Right renal cortex interstitium (tissue), 3 donors: ENCODE data around the gene NXPH4. TPM values are rescaled to one million over a fixed set of nuclear protein-coding genes. Genes with fewer than 3 reads are reported as not detected.

ENCODE experiments used
- DNase-seq, 3 donors: peaks; one replicate each; pipeline ENCODE4 v3.0.0-alpha.2; 2013; ENCODE audit warnings: low read depth in 3 of 3, low spot score in 2 of 3
- polyA plus RNA-seq, 3 donors: library from polyadenylated mRNA; unstranded; fragments of 120-200 nt; gene quantifications; one replicate each; pipeline ENCODE4 v1.2.1, GENCODE V29; 2013; ENCODE audit not compliant: insufficient read length in 3 of 3

Gene NXPH4
- polyA plus RNA-seq, 3 donors: 2.4 to 3.7 (median 2.5) TPM

GRCh38 chr12:57262126-57262822 lies 45.7 kb downstream of the NXPH4 start:
- no peak for DNase-seq

GRCh38 chr12:57263096-57263495 lies 46.5 kb downstream of the NXPH4 start:
- DNase-seq: no peak

GRCh38 chr12:57266681-57267080 lies 50.1 kb downstream of the NXPH4 start:
- DNase-seq: no peak

GRCh38 chr12:57268264-57268663 lies 51.7 kb downstream of the NXPH4 start:
- DNase-seq: no peak

GRCh38 chr12:57270966-57271470 lies 54.4 kb downstream of the NXPH4 start:
- no peak for DNase-seq

- no peak for DNase-seq
Observed at GRCh38 chr12:57272337-57273151, 56.0 kb downstream of the NXPH4 start.

- no peak for DNase-seq
Observed at GRCh38 chr12:57273516-57273915, 56.9 kb downstream of the NXPH4 start.

Other genes starting within 250 kb of the NXPH4 start
- 10 to 100 TPM; 11.9 to 13.0 (median 12.4) TPM for gene ZBTB39, start 210.2 kb upstream of the NXPH4 start, polyA plus RNA-seq
- 1 to 10 TPM in 1 of 3 donors, under 1 TPM in 2; 0.54 to 1.4 (median 0.75) TPM for gene TAC3, start 200.3 kb upstream of the NXPH4 start, polyA plus RNA-seq
- gene MYO1A, start 166.7 kb upstream of the NXPH4 start, polyA plus RNA-seq: under 1 TPM; 0.10 to 0.25 (median 0.11) TPM
- gene NEMP1, start 138.0 kb upstream of the NXPH4 start, polyA plus RNA-seq: 10 to 100 TPM; 22.5 to 24.8 (median 23.6) TPM
- gene NAB2, start 127.7 kb upstream of the NXPH4 start, polyA plus RNA-seq: 10 to 100 TPM; 40.7 to 43.4 (median 42.4) TPM
- gene STAT6, start 105.4 kb upstream of the NXPH4 start, polyA plus RNA-seq: 100 to 1,000 TPM in 1 of 3 donors, 10 to 100 TPM in 2; 89.6 to 106 (median 99.2) TPM
- 10 to 100 TPM; 58.5 to 69.2 (median 60.0) TPM for gene LRP1, start 88.3 kb upstream of the NXPH4 start, polyA plus RNA-seq
- gene LRP1-AS, start 69.2 kb upstream of the NXPH4 start, polyA plus RNA-seq: under 1 TPM in 1 of 3 donors, not detected in 2; 0.44 TPM
- gene SHMT2, start 12.9 kb downstream of the NXPH4 start, polyA plus RNA-seq: 10 to 100 TPM; 66.0 to 79.2 (median 72.7) TPM
- 1 to 10 TPM; 2.5 to 4.2 (median 3.3) TPM for gene STAC3, start 34.4 kb downstream of the NXPH4 start, polyA plus RNA-seq
- 10 to 100 TPM; 60.6 to 67.5 (median 66.1) TPM for gene R3HDM2, start 214.2 kb downstream of the NXPH4 start, polyA plus RNA-seq
- gene INHBC, start 218.0 kb downstream of the NXPH4 start, polyA plus RNA-seq: under 1 TPM; 0.14 to 0.21 (median 0.20) TPM
- under 1 TPM; 0.40 to 0.44 (median 0.42) TPM for gene INHBE, start 238.5 kb downstream of the NXPH4 start, polyA plus RNA-seq
- gene GLI1, start 243.0 kb downstream of the NXPH4 start, polyA plus RNA-seq: 10 to 100 TPM; 15.9 to 18.8 (median 16.5) TPM